T follicular helper cell (primary cell): ENCODE results near the gene TSPAN4.

Source experiments
- DNase-seq: peaks from one replicate; pipeline ENCODE4 v3.0.0-alpha.2; 2020; ENCODE audit warnings: low read depth

TSPAN4 gene

DNA sequence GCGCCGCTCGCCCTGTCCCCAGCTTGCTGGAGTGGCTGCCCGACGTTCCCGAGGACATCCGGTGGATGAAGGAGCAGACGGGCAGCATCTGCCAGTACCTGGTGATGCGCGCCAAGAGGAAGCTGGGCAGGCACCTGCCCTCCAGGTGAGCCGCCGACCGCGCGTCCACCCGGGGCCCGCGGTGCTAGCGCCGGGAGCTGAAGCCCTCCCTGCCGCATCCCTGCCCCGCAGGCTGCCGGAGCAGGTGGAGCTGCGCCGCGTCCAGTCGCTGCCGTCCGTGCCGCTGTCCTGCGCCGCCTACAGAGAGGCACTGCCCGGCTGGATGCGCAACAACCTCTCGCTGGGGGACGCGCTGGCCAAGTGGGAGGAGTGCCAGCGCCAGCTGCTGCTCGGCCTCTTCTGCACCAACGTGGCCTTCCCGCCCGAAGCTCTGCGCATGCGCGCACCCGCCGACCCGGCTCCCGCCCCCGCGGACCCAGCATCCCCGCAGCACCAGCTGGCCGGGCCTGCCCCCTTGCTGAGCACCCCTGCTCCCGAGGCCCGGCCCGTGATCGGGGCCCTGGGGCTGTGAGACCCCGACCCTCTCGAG is 18.3 kb upstream of the TSPAN4 start:
- DNase-seq: no peak

DNA sequence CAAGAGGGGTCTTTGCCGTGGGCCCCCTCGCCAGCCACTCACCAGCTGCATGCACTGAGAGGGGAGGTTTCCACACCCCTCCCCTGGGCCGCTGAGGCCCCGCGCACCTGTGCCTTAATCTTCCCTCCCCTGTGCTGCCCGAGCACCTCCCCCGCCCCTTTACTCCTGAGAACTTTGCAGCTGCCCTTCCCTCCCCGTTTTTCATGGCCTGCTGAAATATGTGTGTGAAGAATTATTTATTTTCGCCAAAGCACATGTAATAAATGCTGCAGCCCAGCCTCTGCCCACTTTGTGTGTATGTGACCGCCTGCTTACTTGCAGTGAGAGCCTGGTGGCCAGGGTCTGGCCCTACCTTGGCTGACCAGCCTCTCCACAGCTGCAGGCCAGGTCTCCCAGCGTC is 17.7 kb upstream of the TSPAN4 start:
- no peak for DNase-seq

DNA sequence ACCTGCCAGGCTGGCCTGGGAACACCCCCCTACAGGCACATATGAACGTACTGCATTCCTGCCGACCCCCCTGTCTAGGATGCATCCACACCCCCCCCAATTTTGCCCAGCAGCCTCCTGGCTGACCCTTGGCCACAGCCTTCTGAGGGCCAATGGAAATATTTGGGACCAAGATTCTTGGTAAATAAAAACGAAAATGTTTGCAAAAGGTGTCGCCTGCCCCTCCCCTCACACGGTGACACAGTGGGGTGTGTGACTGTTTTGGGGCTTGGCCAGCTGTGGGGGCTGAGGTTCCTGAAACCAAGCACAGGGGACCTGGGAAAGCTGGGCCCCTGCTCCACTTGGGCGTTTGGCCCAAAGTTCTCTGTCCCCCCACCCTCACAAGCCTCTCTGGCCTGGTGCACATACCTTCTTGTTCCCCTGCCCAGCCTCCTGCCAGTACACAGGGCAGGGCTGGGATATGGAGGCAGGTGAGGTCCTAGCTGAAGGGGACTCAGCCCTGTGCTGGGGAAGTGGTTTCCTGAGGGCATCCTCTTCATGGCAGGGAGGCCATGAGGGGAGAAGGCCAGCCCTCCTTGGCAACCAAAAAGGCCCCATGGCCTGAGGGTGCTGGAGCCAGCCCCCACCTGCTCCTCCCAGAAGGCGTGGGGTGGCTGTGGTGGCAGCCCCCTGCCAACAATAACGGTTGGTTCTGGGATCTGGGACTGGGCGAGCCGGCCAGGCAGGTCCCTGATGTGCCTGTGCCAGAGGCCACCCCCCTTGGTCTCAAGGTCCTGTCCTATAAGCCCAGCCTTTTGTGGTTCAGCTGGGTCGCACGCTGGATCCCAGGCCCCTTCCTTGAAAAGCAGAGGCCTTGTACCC is 17.1 kb upstream of the TSPAN4 start:
- DNase-seq: no peak

DNA sequence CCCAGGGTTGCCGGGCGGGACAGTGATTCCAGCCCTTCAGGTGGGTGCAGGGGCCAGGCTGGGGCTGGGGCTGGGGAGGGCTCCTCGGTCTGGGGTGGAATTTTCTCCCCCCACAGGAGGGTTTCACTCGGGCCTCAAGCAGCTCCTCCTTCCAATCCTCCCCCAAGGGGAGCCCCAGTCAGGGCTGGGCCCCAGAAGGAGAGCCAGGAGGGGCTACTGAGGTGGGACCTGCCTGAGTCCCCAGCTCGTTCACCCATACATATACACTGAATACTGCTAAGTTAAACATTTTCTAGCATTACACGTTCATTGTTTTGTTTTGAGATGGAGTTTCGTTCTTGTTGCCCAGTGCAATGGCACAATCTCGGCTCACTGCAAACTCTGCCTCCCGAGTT is 16.4 kb upstream of the TSPAN4 start:
- no peak for DNase-seq

DNA sequence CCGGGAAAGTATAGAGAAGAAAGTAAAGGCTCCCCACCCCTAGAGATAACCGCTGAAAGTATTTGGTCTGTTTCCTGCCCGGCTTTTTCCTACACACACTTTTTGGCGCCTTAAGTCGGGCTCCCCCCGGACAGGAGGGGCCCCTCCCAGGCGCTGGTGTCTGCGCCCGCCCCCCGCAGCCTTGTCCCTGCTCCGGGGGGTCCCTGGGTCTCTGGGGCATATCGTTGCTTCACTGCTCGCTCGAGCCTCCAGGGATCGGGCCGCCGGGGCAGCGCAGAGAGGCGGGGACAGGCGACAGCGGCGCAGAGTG is 15.9 kb upstream of the TSPAN4 start:
- no peak for DNase-seq

DNA sequence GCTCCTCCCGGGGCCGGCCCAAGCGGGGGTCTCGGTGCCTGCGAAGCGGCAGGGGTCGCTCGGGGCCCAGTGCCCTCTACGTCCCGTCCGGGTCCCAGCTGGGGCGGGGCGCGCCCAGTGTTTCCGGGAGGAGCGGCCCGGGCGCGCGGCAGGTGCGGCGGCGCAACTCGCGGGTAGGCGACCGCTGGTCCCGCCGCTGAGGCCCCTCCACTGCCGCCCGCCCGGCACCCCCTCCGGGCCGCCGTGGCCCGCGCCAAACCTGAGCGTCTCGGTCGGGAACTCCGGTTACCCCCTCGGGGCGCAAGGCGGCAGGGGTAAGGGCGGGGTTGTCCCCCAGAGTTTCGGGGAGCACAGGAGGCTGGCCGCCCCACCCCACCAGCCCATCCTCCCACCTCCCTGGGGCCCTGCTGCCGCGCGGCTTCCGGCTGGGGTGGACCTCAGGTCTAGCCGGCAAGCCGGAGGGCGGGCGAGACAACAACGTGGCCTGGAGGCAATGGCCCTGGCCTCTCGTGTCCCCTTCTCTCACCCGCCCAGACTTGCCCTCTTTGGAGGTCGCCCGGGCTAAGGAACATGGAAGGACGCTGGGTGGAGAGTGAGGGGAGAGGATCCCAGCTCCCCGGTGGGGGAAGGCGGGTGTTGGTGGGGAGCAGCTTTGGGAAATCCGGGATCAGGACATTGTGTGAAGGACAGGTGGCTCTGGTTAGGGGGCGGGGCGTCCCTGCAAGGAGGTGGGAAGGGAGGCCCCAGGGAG is 15.3 kb upstream of the TSPAN4 start:
- no peak for DNase-seq

DNA sequence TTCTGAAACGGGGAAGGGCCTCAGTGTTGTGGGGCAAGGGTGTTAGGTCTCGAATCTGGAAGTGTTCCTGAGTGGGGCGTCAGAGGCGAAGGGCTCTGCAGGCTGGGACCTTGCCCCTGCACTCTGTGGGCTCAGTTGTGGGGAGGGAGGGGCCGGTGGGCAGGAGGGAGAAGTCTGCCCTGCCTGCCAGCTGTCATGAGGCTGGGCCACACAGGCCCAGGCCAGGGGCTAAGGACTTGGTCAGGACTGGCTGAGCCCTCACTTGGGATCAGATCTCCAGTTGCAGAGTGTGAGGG is 14.8 kb upstream of the TSPAN4 start, which contains the start of gene CRACR2B:
Gene CRACR2B, plus strand, starts transcription at position 23 of the 296 bp plus-strand sequence. CDS start 689 bp downstream, outside the sequence.
- DNase-seq: no peak

DNA sequence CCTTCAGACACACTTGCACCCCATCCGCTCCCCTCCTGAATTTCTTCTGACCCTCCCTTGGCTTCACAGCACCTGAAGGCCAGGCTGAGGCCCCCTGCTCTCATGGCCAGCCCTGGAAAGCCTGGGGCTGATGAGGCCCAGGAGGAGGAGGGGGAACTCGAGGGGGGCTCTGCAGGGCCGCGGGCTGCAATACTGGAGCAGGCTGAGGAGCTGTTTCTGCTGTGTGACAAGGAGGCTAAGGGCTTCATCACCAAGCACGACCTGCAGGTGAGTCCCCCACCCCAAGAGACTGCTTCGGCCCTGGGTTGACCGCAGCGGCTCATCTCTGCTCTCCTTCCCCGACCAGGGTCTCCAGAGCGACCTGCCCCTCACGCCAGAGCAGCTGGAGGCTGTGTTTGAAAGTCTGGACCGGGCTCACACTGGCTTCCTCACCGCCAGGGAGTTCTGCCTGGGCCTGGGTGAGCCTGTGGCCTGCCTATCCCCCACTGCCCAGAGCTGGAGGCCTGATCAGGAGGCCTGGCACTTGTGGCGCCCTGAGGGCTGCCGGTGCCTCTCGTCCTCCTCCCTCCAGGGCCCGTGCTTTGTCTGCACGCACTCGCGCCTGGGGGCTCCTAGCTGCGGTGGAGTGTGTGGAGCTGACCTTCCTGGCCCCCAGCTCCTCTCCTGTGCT is 14.0 kb upstream of the TSPAN4 start:
- no peak for DNase-seq

DNA sequence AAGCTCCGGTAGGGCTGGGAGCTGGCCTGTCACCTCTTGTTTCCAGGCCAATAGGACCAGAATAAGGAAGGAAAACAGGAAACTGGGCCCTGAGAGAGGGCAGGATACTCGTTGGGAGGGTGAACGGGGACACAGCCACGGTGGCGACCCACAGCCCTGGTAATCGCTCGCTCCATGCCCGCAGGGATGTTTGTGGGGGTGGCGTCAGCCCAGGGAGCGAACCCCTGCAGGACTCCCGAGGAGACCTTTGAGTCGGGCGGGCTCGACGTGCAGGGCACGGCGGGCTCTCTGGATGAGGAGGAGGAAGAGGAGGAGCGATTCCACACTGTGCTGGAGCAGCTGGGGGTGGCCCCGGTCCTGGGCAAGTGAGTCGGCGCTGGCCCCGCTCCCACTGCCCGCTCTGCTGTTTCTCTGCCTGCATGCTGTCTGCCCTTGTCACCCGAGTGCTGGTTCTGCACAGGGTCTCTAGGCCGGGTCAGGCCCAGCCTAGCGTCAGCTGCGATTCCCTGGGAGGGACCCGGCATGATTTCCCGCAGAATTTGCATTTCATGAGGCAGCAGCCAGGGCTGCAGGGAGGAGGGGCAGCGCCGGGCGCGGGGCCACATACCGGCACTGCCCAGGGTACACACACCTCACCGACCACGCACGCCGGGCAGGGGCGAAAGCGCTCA is 13.3 kb upstream of the TSPAN4 start:
- DNase-seq: no peak

DNA sequence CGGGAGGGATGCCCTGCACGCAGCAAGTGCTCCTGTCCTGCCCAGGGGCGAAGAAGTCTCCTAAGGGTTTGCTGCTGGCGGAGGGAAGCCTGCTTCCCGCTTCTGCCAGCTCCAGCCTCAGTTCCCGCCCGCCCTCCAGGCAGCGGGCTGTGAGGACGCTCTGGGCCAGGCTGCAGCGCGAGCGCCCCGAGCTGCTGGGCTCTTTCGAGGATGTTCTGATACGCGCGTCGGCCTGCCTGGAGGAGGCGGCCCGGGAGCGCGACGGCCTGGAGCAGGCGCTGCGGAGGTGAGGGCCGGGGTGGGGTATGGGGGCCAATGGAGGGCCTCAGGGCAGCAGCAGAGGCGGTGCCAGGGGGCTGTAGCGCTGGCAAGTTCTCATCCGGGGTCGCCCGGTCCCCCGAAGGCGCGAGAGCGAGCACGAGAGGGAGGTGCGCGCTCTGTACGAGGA is 12.8 kb upstream of the TSPAN4 start:
- no peak for DNase-seq

DNA sequence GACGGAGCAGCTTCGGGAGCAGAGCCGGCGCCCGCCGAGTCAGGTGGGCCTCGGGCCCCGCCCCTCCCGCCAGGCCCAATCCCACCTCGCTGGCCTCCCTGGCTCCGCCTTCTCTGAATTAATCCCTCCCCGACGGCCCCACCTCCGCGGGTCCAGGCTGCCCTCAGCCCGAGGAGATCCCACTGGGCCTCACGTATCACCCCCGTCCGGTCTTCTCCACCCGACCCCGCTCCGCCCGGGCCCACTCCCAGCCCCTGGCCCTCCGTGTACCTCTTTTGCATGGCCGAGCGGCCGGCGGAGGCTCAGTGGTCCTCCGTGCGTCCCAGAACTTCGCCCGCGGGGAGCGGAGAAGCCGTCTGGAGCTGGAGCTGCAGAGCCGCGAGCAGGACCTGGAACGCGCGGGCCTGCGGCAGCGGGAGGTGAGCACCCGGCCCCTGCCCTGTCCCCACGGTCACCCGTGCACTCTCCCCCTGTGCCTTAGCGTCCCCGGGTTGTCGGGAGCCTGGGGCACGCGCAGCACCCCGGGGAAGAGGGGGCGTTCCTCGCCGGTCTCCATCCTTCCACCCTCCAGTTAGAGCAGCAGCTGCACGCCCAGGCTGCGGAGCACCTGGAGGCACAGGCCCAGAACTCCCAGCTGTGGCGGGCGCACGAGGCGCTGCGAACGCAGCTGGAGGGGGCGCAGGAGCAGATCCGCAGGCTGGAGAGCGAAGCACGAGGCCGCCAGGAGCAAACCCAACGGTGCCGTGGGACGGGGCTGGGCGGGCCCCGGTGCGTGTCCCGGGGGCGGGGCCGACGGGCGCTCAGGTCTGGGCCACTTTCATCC is 12.1 kb upstream of the TSPAN4 start:
- DNase-seq: peak; percentile 33

DNA sequence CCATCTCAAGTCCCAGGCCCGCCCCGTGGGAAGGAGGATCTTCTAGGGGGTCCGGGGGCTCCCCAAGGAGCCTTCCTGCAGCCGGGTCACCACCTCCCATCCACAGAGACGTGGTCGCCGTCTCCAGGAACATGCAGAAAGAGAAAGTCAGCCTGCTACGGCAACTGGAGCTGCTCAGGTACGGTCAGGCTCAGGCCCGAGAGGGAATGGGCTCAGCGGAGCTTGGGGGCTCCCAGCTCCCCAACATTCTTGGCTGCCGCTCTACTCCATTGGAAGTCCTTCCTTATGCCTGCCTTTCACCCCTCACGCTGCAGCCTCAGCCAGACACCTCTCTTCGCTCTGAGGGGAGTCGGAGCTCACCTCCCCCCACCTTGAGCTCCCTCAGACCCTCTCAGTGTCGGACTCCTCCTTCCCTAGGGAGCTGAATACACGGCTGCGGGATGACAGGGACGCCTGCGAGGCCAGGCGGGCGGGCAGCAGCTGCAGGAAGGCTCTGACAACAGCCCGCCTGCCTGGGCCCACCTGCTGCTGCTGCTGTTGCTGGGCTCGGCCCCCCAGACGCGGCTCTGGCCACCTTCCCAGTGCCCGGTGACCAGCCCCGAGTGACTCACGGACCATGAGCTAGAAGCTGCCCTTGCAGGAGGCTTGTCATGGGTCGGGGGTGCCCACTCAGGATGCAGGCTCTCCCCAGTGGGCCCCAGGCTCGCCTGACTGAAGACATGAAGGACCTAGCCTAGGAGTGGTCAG is 11.4 kb upstream of the TSPAN4 start:
- no peak for DNase-seq

DNA sequence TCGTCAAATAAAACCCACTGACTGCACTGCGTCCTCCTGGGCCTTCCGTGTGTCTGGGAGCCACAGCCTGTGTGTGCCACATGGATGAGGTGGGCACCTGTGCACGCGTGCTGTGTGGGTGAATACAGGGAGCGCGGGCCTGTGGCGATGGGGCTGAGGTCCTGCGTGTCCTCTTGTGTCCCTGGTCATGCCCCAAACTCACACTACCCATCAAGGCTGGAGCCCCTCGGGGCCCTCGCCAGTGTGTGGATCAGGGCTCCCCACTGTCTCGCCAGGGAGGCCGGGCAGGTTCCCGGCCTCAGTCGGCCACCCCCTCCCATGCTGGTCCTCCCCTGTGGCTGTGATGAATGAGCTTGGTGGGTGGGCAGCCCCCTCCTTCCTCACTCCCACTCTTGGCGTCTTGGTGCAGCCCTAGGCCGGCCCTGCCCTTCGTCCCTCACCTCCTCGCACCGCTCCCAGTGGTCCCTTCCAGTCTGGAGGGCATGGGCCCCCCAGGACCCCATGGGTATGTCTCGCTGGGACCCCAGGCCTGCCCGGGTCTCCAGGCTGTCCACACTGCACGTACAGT is 10.6 kb upstream of the TSPAN4 start:
- no peak for DNase-seq

DNA sequence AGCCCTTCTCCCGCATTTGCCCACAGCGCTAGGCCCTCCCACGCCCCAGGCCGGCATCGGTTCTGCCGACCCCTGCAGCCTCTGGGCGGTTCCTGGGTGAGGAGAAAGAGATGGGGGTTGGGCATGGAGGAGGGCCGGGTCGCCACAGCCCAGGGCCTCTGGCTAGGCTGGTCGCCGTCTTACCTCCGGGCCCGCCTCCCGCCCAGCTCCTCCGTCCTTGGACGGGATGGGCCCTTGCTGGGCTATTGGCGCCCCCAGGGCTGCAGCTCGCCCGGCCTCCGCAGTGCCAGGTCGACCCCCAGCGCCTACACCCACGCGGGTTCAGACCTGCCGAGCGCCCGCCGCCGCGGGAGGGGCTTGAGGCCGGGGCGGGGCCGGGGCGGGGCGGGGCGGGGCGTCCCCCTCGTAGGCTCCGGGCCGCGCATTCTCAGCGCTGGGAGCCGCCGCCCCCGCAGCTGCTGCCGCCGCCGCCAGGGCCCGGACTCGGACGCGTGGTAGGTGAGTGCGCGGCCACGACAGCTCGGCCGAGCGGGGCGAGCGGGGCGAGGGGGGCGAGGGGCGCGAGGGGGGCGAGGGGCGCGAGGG is 10.0 kb upstream of the TSPAN4 start, which contains the start of gene CD151:
Gene CD151, plus strand, starts transcription at position 424 of the 585 bp plus-strand sequence. CDS start 3,118 bp downstream, outside the sequence.
- no peak for DNase-seq

DNA sequence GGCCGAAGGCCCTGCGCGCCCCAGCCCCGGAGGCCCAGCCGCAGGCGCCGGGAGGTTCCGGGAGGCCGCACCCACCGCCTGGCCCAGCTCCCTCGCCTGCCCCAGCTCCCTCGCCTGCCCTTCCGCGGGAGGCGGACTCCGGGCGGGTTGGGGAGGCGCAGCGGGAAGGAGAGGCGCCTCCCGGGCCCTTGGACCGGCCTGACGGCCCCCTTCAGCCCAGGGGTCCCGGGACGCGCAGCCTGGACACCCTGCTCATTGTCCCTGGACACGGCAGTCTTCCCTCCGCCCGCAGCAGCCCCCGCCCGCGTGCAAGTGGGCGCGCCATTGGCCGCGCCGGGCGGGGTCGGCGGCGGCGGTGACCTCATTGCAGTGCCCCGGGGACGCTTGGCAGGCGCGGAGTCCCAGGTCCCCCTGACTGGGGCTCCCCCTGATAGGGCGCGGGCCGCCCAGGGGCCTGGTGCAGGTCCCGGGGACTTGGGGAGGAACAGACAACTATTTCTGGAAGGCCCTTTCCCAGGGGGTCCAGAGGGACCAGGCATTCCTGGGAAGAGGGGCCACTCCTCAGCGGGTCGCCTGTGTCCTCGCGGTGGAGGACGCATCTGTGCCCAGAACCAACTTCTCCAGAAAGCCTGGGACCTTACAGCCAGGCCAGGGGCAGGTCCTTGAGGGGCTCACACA is 9.4 kb upstream of the TSPAN4 start:
- DNase-seq: no peak

DNA sequence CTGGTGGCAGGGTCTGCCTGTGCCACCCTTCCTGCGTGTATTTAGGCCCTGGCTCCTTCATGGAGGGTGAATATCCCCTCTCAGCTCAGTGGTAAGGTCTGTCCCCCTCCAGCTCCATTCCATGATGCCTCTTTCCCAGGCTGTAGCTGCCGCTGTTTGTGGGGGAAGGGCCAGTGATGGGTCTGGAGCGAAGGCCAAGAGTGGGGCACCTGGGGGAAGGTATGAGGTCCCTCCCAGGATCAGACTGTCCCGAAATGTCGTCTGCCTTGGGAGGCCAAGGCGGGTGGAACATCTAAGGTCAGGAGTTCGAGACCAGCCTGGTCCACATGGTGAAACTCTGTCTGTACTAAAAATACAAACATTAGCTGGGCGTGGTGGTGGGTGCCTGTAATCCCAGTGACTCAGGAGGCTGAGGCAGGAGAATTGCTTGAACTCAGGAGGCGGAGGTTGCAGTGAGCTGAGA is 8.8 kb upstream of the TSPAN4 start:
- no peak for DNase-seq

DNA sequence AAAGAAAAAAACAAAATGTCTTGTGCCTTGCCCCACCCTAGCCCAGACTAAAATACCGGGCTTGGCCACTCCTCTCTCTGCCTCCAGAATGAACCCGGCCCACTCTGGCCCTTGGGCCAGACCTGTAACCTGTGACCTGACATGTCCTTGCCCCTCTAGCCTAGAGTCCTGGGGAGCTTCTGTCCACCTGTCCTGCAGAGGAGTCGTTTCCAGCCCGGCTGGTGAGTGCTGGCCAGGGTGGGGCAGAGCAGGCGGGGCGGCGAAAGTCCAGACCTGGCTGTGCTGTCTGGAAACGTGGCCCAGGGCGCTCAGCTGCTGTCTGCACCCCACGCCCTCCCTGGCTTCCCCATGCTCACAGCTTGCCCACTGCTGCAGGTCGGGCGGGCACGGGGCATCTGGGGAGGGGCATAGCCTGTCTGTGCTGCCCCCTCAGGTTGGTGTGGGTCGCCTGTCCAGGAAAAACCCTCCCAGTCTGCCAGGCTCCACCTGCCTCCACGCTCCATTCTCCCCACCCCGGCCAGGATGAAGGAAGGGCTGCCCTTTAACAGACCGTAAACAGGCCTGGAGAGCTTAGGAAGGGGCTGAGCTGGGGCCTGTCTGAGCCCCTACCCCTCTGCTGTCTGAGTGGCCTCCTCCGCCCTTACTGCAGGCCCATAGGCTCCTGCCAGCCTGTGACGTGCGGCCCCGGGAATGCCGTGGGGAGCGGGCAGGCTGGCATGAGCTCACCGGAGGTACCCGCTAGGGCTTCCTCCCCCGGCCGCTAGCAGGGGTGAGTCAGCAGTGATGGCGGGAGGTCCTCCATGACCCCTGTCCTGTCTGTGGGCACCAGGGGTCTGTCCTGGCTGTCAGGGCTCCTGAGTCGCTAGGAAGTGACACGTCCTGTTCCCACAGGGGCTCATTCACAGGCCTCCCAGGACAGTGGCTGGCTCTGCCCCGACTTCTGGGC is 8.0 kb upstream of the TSPAN4 start:
- DNase-seq: no peak

DNA sequence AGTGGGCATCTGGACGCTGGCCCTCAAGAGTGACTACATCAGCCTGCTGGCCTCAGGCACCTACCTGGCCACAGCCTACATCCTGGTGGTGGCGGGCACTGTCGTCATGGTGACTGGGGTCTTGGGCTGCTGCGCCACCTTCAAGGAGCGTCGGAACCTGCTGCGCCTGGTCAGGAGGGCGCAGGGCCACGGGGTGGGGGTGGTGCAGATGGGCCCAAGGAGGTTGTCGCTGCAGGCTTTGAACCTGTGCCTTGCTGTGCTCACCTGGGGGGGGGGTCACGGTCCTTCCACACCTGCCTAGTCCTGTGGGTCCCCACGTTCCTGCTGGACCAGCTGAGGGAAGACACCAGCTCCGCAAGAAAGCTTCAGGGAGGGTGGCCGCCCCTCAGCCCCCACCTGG is 6.4 kb upstream of the TSPAN4 start:
- DNase-seq: no peak
